Mucosa of gallbladder (tissue), 1 donor: ENCODE data around the gene PDYN. TPM values are rescaled to one million over a fixed set of nuclear protein-coding genes. Genes with fewer than 3 reads are reported as not detected.
A peak's percentile ranks its signal among the peaks of the same experiment; 100 is the strongest.

Experiments used
- DNase-seq: peaks from one replicate; pipeline ENCODE4 v3.0.0-alpha.2; 2020; ENCODE audit warnings: low spot score
- total RNA-seq: library from RNA; stranded (reverse); gene quantifications from one replicate; pipeline ENCODE4 v1.2.1, GENCODE V29; 2021
- donor health status: DM: no; HTN: no; CAD: no.

PDYN gene
- total RNA-seq, 1 donor from 2014 or later, result not detected

- DNase-seq, result peak; percentile 85
Measured at GRCh38 chr20:1935696-1936366, 58.0 kb downstream of the PDYN start.

GRCh38 chr20:1934721-1935573 lies 58.9 kb downstream of the PDYN start:
- peak; percentile 66 for DNase-seq

- DNase-seq, result no peak
Measured at GRCh38 chr20:1934156-1934555, 59.7 kb downstream of the PDYN start.

GRCh38 chr20:1933465-1933870 lies 60.4 kb downstream of the PDYN start:
- peak; percentile 65 for DNase-seq

GRCh38 chr20:1932971-1933370 lies 60.9 kb downstream of the PDYN start:
- DNase-seq, result no peak

- DNase-seq, result no peak
Measured at GRCh38 chr20:1931830-1932229, 62.0 kb downstream of the PDYN start.

GRCh38 chr20:1930165-1930564 lies 63.7 kb downstream of the PDYN start:
- DNase-seq, result no peak

GRCh38 chr20:1929460-1929859 lies 64.4 kb downstream of the PDYN start:
- no peak for DNase-seq

GRCh38 chr20:1928782-1929181 lies 65.1 kb downstream of the PDYN start:
- DNase-seq, result no peak

Other genes starting within 250 kb of the PDYN start
- gene SIRPA, start 98.7 kb downstream of the PDYN start, total RNA-seq, result 53.4 TPM
- 21.0 TPM for gene STK35, start 107.8 kb upstream of the PDYN start, total RNA-seq